GM06990 (cell line): ENCODE measurements around the gene LOC101059915.

Experiments
- DNase-seq: peaks from one replicate; pipeline ENCODE4 v3.0.0-alpha.2; 2011; ENCODE audit not compliant: insufficient read length; ENCODE audit errors: extremely low read depth
- H3K27me3 ChIP-seq: replicated peaks from 2 replicates; pipeline ENCODE4 v1.6.0; 2011; ENCODE audit warnings: low read length; ENCODE audit not compliant: control insufficient read depth, insufficient read depth
- H3K36me3 ChIP-seq: 2 replicates; pipeline ENCODE4 v1.5.1; 2011; ENCODE audit warnings: low read length; ENCODE audit not compliant: control insufficient read depth, insufficient read depth
- H3K4me3 ChIP-seq: replicated peaks from 2 replicates; pipeline ENCODE4 v1.5.1; 2011; ENCODE audit warnings: low read depth, mild to moderate bottlenecking, control low read depth, low read length
- TF ChIP-seq, protein P1 (sequence below): IDR thresholded peaks from 2 replicates; pipeline ENCODE4 v1.5.1; 2011; ENCODE audit warnings: low read length, control low read depth, mild to moderate bottlenecking, inconsistent platforms; ENCODE audit not compliant: insufficient read depth, poor library complexity, severe bottlenecking

The LOC101059915 gene

DNA sequence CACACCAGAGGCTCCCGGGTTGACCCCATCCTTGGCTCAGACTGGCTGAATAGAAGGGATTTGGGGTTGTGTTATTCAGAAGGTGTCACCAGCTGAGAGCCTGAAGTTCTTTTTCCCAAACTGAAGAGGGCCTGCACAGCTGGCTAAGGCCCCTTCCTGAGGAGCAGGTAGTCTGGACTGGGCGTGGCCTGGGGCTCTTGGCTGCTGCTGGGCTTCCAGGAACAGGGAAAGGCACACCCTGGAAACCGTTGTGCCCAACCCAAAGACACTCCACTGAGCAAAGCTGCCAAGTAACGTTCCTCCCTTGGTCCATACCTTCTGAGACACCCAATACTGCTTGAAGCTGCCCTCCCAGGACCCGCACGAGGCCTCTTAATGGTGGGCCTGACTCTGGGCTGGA lies 40.8 kb upstream of the LOC101059915 start:
- no peak overlapping the region for H3K4me3 ChIP-seq
- H3K27me3 ChIP-seq, result no peaks in the 10 kb centered on the region
- DNase-seq, result no peak
- TF ChIP-seq, protein P1, sequence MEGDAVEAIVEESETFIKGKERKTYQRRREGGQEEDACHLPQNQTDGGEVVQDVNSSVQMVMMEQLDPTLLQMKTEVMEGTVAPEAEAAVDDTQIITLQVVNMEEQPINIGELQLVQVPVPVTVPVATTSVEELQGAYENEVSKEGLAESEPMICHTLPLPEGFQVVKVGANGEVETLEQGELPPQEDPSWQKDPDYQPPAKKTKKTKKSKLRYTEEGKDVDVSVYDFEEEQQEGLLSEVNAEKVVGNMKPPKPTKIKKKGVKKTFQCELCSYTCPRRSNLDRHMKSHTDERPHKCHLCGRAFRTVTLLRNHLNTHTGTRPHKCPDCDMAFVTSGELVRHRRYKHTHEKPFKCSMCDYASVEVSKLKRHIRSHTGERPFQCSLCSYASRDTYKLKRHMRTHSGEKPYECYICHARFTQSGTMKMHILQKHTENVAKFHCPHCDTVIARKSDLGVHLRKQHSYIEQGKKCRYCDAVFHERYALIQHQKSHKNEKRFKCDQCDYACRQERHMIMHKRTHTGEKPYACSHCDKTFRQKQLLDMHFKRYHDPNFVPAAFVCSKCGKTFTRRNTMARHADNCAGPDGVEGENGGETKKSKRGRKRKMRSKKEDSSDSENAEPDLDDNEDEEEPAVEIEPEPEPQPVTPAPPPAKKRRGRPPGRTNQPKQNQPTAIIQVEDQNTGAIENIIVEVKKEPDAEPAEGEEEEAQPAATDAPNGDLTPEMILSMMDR, result no peak
- no peaks in the 10 kb centered on the region for H3K36me3 ChIP-seq

DNA sequence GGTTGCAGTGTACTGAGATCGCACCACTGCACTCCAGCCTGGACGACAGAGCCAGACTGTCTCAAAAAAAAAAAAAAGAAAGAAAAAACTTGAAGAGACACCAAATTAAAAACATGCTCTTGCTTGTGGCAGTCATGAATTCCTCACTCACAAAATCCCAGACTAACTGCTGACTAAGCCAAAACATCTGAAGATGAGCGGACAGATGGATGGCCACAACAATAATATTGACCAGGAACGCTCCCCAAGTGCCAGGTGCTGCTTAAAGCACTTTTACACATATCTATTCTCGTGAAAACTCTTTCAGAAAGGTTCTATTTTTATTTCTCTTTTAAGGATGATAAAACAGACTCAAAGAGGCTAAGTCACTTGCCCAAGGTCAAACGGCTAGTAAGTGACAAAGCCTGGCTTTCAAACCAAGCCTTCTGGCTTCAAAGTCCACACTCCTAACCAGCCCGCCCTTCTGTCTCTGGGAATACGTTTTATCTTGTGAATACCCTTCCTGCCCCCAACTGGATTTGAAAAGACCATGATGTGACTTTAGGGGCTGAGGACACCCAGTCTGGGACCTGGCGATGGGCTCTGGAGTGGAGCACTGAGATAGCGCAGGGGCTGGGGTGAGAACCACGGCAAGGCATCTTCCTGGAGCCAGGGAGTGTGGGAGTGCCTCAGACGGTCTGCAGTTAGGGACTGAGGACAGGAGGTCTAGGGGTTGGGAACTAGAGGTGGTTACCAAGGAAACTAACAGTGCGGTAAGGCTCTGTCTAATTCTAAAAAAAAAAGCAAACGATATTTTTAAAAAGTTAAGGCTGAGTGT lies 39.5 kb upstream of the LOC101059915 start:
- Histone ChIP-seq H3K27me3 (no peaks in the 10 kb centered on the region), H3K4me3 (no peak overlapping the region), H3K36me3 (no peaks in the 10 kb centered on the region)
- TF ChIP-seq, protein P1, result no peak
- no peak for DNase-seq

DNA sequence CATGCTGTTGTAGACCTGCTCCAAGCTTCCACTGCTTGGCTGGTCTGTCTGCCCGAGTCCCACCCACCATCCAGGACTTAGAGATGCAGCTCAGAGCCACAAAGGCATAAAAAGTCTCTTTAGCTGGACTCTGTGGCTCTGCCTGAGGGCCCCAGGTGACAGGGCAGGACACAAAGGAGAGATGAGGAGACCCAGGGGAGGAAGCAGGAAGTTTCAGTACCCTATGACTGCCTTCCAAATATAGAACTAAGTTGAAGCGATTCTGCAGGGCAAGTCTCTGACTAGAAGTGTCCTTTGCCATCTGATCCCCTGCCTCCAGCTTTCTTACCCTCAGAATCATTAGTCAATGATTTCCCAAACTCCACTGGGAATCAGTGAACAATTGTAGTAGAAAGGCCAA lies 37.9 kb upstream of the LOC101059915 start:
- Histone ChIP-seq H3K36me3 (no peaks in the 10 kb centered on the region), H3K27me3 (no peaks in the 10 kb centered on the region), H3K4me3 (no peak overlapping the region)
- no peak for DNase-seq
- TF ChIP-seq, protein P1, result no peak

DNA sequence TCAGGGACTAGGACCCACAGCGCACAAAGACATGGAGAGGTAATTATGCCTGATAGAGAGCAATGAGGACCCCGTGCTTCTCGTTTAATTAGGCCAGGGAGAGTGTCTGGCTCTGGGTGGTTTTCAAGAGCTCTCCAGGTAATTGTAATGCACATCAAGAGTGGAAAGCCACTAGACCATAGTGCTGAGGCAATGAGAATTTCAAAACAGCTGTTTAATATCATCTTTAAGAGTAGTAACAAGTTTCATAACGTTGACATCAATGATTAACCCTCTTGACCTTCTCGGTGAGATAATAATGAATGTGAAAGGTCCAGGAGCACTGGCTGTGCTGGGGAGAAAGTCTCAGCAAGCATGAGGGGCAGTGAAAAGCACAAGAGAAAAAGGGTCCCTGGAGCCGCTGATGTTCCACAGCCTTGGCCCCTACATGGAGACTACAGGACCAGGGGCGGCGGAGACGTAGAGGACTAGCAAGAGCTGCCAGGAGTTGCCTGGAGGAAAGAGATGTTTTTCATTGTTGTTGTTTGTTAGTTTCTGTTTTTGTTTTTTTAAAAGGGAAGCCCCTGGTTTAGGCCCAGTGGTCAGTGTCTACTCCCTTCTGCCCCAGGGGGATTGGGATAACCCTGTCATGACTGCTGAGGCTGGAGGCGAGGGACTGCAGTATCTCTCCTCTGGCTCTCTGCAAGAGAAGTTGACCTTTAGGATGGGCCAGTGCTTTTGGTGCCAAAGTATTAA lies 34.3 kb upstream of the LOC101059915 start:
- H3K27me3 ChIP-seq, result no peaks in the 10 kb centered on the region
- no peaks in the 10 kb centered on the region for H3K36me3 ChIP-seq
- TF ChIP-seq, protein P1, result no peak
- H3K4me3 ChIP-seq, result no peak overlapping the region
- DNase-seq, result no peak

DNA sequence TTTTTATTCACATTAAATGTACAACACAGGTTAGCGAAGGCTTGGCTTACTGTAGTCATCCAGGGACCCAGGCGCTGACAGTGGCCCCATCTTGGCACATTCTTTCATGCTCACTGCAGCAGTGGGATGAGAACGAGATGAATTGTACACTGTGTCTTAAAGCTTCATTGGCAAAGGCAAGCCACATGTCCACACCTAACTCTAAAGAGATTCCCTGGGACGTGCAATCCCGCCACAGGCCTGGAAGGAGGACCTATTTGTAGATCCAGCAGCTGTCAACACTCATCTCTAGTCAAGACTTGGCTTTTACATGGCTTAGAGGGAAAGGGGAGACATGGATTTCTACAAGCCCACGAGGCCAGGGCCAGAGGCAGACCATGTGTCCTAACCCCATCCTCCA lies 33.0 kb upstream of the LOC101059915 start:
- no peak overlapping the region for H3K4me3 ChIP-seq
- TF ChIP-seq, protein P1, result no peak
- no peaks in the 10 kb centered on the region for H3K36me3 ChIP-seq
- DNase-seq, result no peak
- H3K27me3 ChIP-seq, result no peaks in the 10 kb centered on the region
